DOHH2 (cell line): ENCODE results near the gene GPRIN3.

Experiments used
- H3F3A ChIP-seq: fragments of 200-600 bp; sonication (generic), shearing (Covaris generic); 2 replicates; pipeline ENCODE4 v1.6.0; 2016; ENCODE audit warnings: antibody characterized with exemption, mild to moderate bottlenecking; ENCODE audit not compliant: control insufficient read depth, insufficient read depth
- H3K27ac ChIP-seq: fragments of 200-600 bp; sonication (generic); 2 replicates; pipeline ENCODE4 v1.5.1; 2014; ENCODE audit warnings: low read depth, mild to moderate bottlenecking, low read length, moderate library complexity
- H3K27me3 ChIP-seq: fragments of 200-600 bp; sonication (generic); 2 replicates; pipeline ENCODE4 v1.6.1; 2014; ENCODE audit warnings: mild to moderate bottlenecking, low read length, mixed read lengths; ENCODE audit not compliant: control insufficient read depth
- H3K36me3 ChIP-seq: fragments of 200-600 bp; sonication (generic); 2 replicates; pipeline ENCODE4 v1.6.1; 2014; ENCODE audit warnings: mild to moderate bottlenecking, low read length, moderate library complexity, mixed read lengths; ENCODE audit not compliant: control insufficient read depth
- H3K4me1 ChIP-seq: fragments of 200-600 bp; sonication (generic); 2 replicates; pipeline ENCODE4 v1.6.1; 2014; ENCODE audit warnings: mild to moderate bottlenecking, low read length, mixed read lengths; ENCODE audit not compliant: control insufficient read depth
- H3K4me2 ChIP-seq: fragments of 200-600 bp; sonication (generic); 2 replicates; pipeline ENCODE4 v1.6.0; 2014; ENCODE audit warnings: mild to moderate bottlenecking, low read length, moderate library complexity
- H3K4me3 ChIP-seq: fragments of 200-600 bp; sonication (generic); 2 replicates; pipeline ENCODE4 v1.5.1; 2014; ENCODE audit warnings: mild to moderate bottlenecking, low read length, mixed read lengths
- H3K79me2 ChIP-seq: fragments of 200-600 bp; sonication (generic); 2 replicates; pipeline ENCODE4 v1.6.1; 2014; ENCODE audit warnings: mild to moderate bottlenecking, low read length, mixed read lengths; ENCODE audit not compliant: control insufficient read depth
- H3K9me2 ChIP-seq: fragments of 200-600 bp; sonication (generic); replicated peaks from 2 replicates; pipeline ENCODE4 v1.6.1; 2014; ENCODE audit warnings: mild to moderate bottlenecking, low read length, mixed read lengths; ENCODE audit not compliant: control insufficient read depth
- H3K9me3 ChIP-seq: fragments of 200-600 bp; sonication (generic); 2 replicates; pipeline ENCODE4 v1.6.1; 2014; ENCODE audit warnings: antibody characterized with exemption, low read length, mixed read lengths; ENCODE audit not compliant: control insufficient read depth, insufficient read depth
- H4K20me1 ChIP-seq: fragments of 200-600 bp; sonication (generic); 2 replicates; pipeline ENCODE4 v1.6.0; 2014; ENCODE audit warnings: low read depth, mild to moderate bottlenecking, antibody characterized with exemption, low read length, moderate library complexity; ENCODE audit not compliant: control insufficient read depth, insufficient read depth
- EZH2phosphoT487 ChIP-seq: fragments of 200-600 bp; sonication (generic); IDR thresholded peaks from 2 replicates; pipeline ENCODE4 v1.6.1; 2017; ENCODE audit warnings: borderline replicate concordance, mild to moderate bottlenecking, antibody characterized with exemption, low read length, moderate library complexity, mixed read lengths
- TF ChIP-seq, protein P1 (sequence below): fragments of 200-600 bp; sonication (generic); IDR thresholded peaks from one replicate; pipeline ENCODE4 v1.5.1; 2014; ENCODE audit warnings: antibody characterized with exemption, mild to moderate bottlenecking, low read depth, low read length; ENCODE audit not compliant: poor library complexity, severe bottlenecking

GPRIN3 gene

GRCh38 chr4:89334311-89334710 is 26.7 kb upstream of the GPRIN3 start:
- no peaks in the 10 kb centered on the region for H3K79me2 ChIP-seq
- H3K27ac ChIP-seq, result no peak overlapping the region
- H3K27me3 ChIP-seq, result peaks cover 4% of the 10 kb centered on the region; the same call in 1 of the 2 replicates
- H3F3A ChIP-seq, result no peaks in the 10 kb centered on the region
- no peak overlapping the region for H3K4me3 ChIP-seq
- H4K20me1 ChIP-seq, result no peaks in the 10 kb centered on the region
- H3K4me2 ChIP-seq, result no peak overlapping the region
- no peaks in the 10 kb centered on the region for H3K9me3 ChIP-seq
- no peaks in the 10 kb centered on the region for H3K9me2 ChIP-seq
- peaks cover 11% of the 10 kb centered on the region for H3K4me1 ChIP-seq
- TF ChIP-seq EZH2phosphoT487, result no peak
- TF ChIP-seq, protein P1, sequence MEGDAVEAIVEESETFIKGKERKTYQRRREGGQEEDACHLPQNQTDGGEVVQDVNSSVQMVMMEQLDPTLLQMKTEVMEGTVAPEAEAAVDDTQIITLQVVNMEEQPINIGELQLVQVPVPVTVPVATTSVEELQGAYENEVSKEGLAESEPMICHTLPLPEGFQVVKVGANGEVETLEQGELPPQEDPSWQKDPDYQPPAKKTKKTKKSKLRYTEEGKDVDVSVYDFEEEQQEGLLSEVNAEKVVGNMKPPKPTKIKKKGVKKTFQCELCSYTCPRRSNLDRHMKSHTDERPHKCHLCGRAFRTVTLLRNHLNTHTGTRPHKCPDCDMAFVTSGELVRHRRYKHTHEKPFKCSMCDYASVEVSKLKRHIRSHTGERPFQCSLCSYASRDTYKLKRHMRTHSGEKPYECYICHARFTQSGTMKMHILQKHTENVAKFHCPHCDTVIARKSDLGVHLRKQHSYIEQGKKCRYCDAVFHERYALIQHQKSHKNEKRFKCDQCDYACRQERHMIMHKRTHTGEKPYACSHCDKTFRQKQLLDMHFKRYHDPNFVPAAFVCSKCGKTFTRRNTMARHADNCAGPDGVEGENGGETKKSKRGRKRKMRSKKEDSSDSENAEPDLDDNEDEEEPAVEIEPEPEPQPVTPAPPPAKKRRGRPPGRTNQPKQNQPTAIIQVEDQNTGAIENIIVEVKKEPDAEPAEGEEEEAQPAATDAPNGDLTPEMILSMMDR, result no peak
- H3K36me3 ChIP-seq, result no peaks in the 10 kb centered on the region

GRCh38 chr4:89331686-89332544 is 24.3 kb upstream of the GPRIN3 start:
- no peaks in the 10 kb centered on the region for H3K79me2 ChIP-seq
- H3K27ac ChIP-seq, result no peak overlapping the region
- no peaks in the 10 kb centered on the region for H4K20me1 ChIP-seq
- peak overlapping the region; percentile 35 for H3K4me2 ChIP-seq
- H3F3A ChIP-seq, result no peaks in the 10 kb centered on the region
- H3K9me2 ChIP-seq, result no peaks in the 10 kb centered on the region
- H3K9me3 ChIP-seq, result no peaks in the 10 kb centered on the region
- H3K4me3 ChIP-seq, result peak overlapping the region; percentile 3; the same call in 1 of the 2 replicates
- no peaks in the 10 kb centered on the region for H3K27me3 ChIP-seq
- H3K36me3 ChIP-seq, result no peaks in the 10 kb centered on the region
- TF ChIP-seq EZH2phosphoT487, result no peak
- TF ChIP-seq, protein P1, result no peak
- H3K4me1 ChIP-seq, result peaks cover 11% of the 10 kb centered on the region

DNA sequence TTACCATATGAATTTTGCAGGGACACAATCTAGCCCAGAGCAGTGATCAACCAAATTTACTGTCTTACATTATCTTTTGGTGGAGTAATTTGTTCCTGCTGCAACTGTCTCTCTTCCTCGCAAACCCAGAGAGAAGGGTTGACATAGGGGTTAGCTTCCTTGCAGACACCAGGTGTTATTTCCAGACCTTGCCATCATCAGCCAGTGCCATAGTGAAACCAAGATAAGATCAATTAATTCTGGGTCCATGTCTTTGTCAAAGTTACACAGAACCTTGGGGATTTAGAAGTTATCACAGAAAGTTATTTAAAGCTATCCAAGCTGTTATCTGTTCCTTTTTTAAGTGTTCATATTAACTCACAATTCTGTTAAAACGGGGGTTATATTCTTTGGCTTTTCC is 23.6 kb upstream of the GPRIN3 start:
- H3K4me3 ChIP-seq, result peak overlapping the region; percentile 3; the same call in 1 of the 2 replicates
- peaks cover 11% of the 10 kb centered on the region for H3K4me1 ChIP-seq
- no peaks in the 10 kb centered on the region for H3K79me2 ChIP-seq
- no peaks in the 10 kb centered on the region for H3F3A ChIP-seq
- no peaks in the 10 kb centered on the region for H3K9me2 ChIP-seq
- no peaks in the 10 kb centered on the region for H3K9me3 ChIP-seq
- H3K27me3 ChIP-seq, result no peaks in the 10 kb centered on the region
- H3K4me2 ChIP-seq, result peak overlapping the region; percentile 35
- H4K20me1 ChIP-seq, result no peaks in the 10 kb centered on the region
- H3K27ac ChIP-seq, result no peak overlapping the region
- no peaks in the 10 kb centered on the region for H3K36me3 ChIP-seq
- TF ChIP-seq EZH2phosphoT487, result no peak
- TF ChIP-seq, protein P1, result no peak
